Measurements from ENCODE around the gene CCDC70.

- TF ChIP-seq CTCF (IDR thresholded peaks at IDR 0.05) (no peak), POLR2A (IDR thresholded peaks at IDR 0.05) (no peak)
These were observed 23.4 kb upstream of the CCDC70 start for GRCh38 chr13:51838240-51838846.
